ENCODE data around the gene MED9.

DNA sequence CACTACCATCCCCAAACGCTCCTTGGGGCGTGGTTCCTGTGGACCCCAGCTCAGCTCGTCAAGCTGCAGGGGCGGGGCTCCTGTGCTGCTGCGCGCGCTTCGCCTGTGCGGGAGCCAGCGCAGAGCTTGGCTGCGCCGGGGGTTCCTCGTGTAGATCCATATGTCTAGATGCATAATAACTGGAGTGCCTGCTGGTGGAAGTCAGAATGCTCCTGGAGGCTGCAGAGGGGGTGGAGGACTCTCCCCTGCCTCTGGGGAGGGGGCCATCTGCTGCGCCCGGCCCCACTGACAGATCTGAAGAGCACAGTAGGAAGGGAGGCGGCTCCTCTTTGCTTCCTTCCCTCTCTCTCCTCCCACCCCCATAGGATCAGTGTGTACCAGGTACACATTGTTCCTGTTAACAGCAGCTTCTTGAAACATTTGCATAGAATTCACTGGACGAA lies 14.8 kb downstream of the MED9 start:
- TF ChIP-seq, protein P1, sequence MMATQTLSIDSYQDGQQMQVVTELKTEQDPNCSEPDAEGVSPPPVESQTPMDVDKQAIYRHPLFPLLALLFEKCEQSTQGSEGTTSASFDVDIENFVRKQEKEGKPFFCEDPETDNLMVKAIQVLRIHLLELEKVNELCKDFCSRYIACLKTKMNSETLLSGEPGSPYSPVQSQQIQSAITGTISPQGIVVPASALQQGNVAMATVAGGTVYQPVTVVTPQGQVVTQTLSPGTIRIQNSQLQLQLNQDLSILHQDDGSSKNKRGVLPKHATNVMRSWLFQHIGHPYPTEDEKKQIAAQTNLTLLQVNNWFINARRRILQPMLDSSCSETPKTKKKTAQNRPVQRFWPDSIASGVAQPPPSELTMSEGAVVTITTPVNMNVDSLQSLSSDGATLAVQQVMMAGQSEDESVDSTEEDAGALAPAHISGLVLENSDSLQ (IDR thresholded peaks at IDR 0.05): no peak
- TF ChIP-seq CREM (IDR thresholded peaks at IDR 0.05; ENCODE audit: low read depth): no peak
- no peak for TF ChIP-seq RAD21 (IDR thresholded peaks at IDR 0.05; ENCODE audit: insufficient read depth, low read depth, low read length)
- TF ChIP-seq, protein P2, sequence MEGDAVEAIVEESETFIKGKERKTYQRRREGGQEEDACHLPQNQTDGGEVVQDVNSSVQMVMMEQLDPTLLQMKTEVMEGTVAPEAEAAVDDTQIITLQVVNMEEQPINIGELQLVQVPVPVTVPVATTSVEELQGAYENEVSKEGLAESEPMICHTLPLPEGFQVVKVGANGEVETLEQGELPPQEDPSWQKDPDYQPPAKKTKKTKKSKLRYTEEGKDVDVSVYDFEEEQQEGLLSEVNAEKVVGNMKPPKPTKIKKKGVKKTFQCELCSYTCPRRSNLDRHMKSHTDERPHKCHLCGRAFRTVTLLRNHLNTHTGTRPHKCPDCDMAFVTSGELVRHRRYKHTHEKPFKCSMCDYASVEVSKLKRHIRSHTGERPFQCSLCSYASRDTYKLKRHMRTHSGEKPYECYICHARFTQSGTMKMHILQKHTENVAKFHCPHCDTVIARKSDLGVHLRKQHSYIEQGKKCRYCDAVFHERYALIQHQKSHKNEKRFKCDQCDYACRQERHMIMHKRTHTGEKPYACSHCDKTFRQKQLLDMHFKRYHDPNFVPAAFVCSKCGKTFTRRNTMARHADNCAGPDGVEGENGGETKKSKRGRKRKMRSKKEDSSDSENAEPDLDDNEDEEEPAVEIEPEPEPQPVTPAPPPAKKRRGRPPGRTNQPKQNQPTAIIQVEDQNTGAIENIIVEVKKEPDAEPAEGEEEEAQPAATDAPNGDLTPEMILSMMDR (IDR thresholded peaks at IDR 0.05 in 2 of 3, conservative IDR thresholded peaks at IDR 0.05 in 1 of 3; ENCODE audit: control insufficient read depth in 2 of 3, extremely low read depth in 1 of 3, insufficient read depth in 1 of 3, low read depth in 3 of 3, low read length in 3 of 3): no peak
- TF ChIP-seq GABPA (IDR thresholded peaks at IDR 0.05; ENCODE audit: low read depth): no peak
- no peak for TF ChIP-seq POLR2AphosphoS5 (IDR thresholded peaks at IDR 0.05; ENCODE audit: low read length)
- no peak for TF ChIP-seq CEBPB (IDR thresholded peaks at IDR 0.05; ENCODE audit: borderline replicate concordance in 1 of 2, low read depth in 2 of 2, low read length in 2 of 2)
- TF ChIP-seq, protein P3, sequence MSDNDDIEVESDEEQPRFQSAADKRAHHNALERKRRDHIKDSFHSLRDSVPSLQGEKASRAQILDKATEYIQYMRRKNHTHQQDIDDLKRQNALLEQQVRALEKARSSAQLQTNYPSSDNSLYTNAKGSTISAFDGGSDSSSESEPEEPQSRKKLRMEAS (IDR thresholded peaks at IDR 0.05; ENCODE audit: low read depth, low read length): no peak
- no peak for TF ChIP-seq SMARCA5 (IDR thresholded peaks at IDR 0.05)
- TF ChIP-seq, protein P4, sequence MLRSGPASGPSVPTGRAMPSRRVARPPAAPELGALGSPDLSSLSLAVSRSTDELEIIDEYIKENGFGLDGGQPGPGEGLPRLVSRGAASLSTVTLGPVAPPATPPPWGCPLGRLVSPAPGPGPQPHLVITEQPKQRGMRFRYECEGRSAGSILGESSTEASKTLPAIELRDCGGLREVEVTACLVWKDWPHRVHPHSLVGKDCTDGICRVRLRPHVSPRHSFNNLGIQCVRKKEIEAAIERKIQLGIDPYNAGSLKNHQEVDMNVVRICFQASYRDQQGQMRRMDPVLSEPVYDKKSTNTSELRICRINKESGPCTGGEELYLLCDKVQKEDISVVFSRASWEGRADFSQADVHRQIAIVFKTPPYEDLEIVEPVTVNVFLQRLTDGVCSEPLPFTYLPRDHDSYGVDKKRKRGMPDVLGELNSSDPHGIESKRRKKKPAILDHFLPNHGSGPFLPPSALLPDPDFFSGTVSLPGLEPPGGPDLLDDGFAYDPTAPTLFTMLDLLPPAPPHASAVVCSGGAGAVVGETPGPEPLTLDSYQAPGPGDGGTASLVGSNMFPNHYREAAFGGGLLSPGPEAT (IDR thresholded peaks at IDR 0.05; ENCODE audit: low read depth): no peak
- no peak for TF ChIP-seq EZH2 (IDR thresholded peaks at IDR 0.05; ENCODE audit: borderline replicate concordance, control insufficient read depth, low read depth, low read length)
- TF ChIP-seq KLF5 (IDR thresholded peaks at IDR 0.05; ENCODE audit: partially characterized antibody): no peak
- no peak for TF ChIP-seq NFIC (IDR thresholded peaks at IDR 0.05; ENCODE audit: low read depth, low read length)
